OCI-LY1 (cell line): ENCODE results near the gene SIX4.

Experiments
- H2AFZ ChIP-seq: fragments of 200-600 bp; sonication (generic), shearing (Covaris generic); 2 replicates; pipeline ENCODE4 v1.6.0; 2014; ENCODE audit warnings: antibody characterized with exemption, mild to moderate bottlenecking, low read length
- H3F3A ChIP-seq: fragments of 200-600 bp; sonication (generic), shearing (Covaris generic); 2 replicates; pipeline ENCODE4 v1.6.0; 2014; ENCODE audit warnings: mild to moderate bottlenecking, antibody characterized with exemption, low read length, moderate library complexity; ENCODE audit not compliant: insufficient read depth
- H3K27ac ChIP-seq: fragments of 200-600 bp; sonication (generic); 2 replicates; pipeline ENCODE4 v1.5.1; 2014; ENCODE audit warnings: low read length, mixed run types, mild to moderate bottlenecking, low read depth; ENCODE audit not compliant: poor library complexity, severe bottlenecking
- H3K27me3 ChIP-seq: fragments of 200-600 bp; sonication (generic); 2 replicates; pipeline ENCODE4 v1.6.0; 2014; ENCODE audit warnings: antibody characterized with exemption, mild to moderate bottlenecking, low read length, moderate library complexity; ENCODE audit not compliant: insufficient read depth
- H3K36me3 ChIP-seq: fragments of 200-600 bp; sonication (generic); 2 replicates; pipeline ENCODE4 v1.6.1; 2014; ENCODE audit warnings: mild to moderate bottlenecking, antibody characterized with exemption, low read length, moderate library complexity, mixed read lengths; ENCODE audit not compliant: insufficient read depth
- H3K4me1 ChIP-seq: fragments of 200-600 bp; sonication (generic); 2 replicates; pipeline ENCODE4 v1.5.1; 2014; ENCODE audit warnings: mild to moderate bottlenecking, low read length, moderate library complexity; ENCODE audit not compliant: insufficient read depth, severe bottlenecking
- H3K4me2 ChIP-seq: fragments of 200-600 bp; sonication (generic), shearing (Covaris generic); 2 replicates; pipeline ENCODE4 v1.6.1; 2014; ENCODE audit warnings: low read length
- H3K4me3 ChIP-seq: fragments of 200-600 bp; sonication (generic); 2 replicates; pipeline ENCODE4 v1.5.1; 2014; ENCODE audit warnings: low read length, low read depth, mild to moderate bottlenecking, mixed read lengths; ENCODE audit not compliant: poor library complexity, severe bottlenecking
- H3K79me2 ChIP-seq: fragments of 200-600 bp; shearing (Covaris generic); 2 replicates; pipeline ENCODE4 v1.6.1; 2016; ENCODE audit warnings: mixed run types, low read length, mixed read lengths; ENCODE audit not compliant: insufficient read depth
- H3K9ac ChIP-seq: fragments of 200-600 bp; sonication (generic), shearing (Covaris generic); 2 replicates; pipeline ENCODE4 v1.6.1; 2014; ENCODE audit warnings: mild to moderate bottlenecking, low read length, mixed read lengths
- H3K9me2 ChIP-seq: fragments of 200-600 bp; sonication (generic), shearing (Covaris generic); 2 replicates; pipeline ENCODE4 v1.6.1; 2014; ENCODE audit warnings: low read depth, mild to moderate bottlenecking, low read length, mixed read lengths
- H3K9me3 ChIP-seq: fragments of 200-600 bp; shearing (Covaris generic); 2 replicates; pipeline ENCODE4 v1.6.1; 2014; ENCODE audit warnings: low read length, mixed read lengths
- H4K20me1 ChIP-seq: fragments of 200-600 bp; sonication (generic), shearing (Covaris generic); 2 replicates; pipeline ENCODE4 v1.6.0; 2016; ENCODE audit warnings: mild to moderate bottlenecking, low read length; ENCODE audit not compliant: insufficient read depth
- CTCF ChIP-seq: fragments of 200-600 bp; sonication (generic), shearing (Covaris generic); IDR thresholded peaks from 2 replicates; pipeline ENCODE4 v1.5.1; 2017; ENCODE audit warnings: mild to moderate bottlenecking, antibody characterized with exemption, low read length, moderate library complexity, mixed read lengths
- EZH2 ChIP-seq: fragments of 200-600 bp; sonication (generic), shearing (Covaris generic); IDR thresholded peaks from 2 replicates; pipeline ENCODE4 v1.8.0; 2017; ENCODE audit warnings: borderline replicate concordance, mixed run types, mild to moderate bottlenecking, antibody characterized with exemption, low read length, moderate library complexity, mixed read lengths

SIX4 gene

GRCh38 chr14:60723907-60724618, at the start of gene SIX4:
TSS of gene SIX4 (minus strand) at chr14:60724351. CDS start at chr14:60724074, 277 bp downstream.
- Histone ChIP-seq H3K27ac (no peak within 1 kb of the TSS), H3K9me2 (no peaks in the 10 kb centered on the region), H2AFZ (no peak within 1 kb of the TSS), H3K9me3 (no peaks in the 10 kb centered on the region), H3K4me3 (peak within 1 kb of the TSS; percentile 63), H3K36me3 (no peaks in the 10 kb centered on the region), H3K9ac (peak within 1 kb of the TSS; percentile 51; the same call in 1 of the 2 replicates), H3K27me3 (no peaks in the 10 kb centered on the region), H4K20me1 (no peaks in the 10 kb centered on the region), H3K4me2 (peak within 1 kb of the TSS; percentile 73), H3K79me2 (no peaks in the 10 kb centered on the region), H3F3A (no peaks in the 10 kb centered on the region), H3K4me1 (peaks cover 7% of the 10 kb centered on the region)
- TF ChIP-seq CTCF (no peak), EZH2 (no peak)

- Histone ChIP-seq H3K9ac (no peak overlapping the region), H3K9me2 (no peaks in the 10 kb centered on the region), H3K27me3 (no peaks in the 10 kb centered on the region), H3K4me3 (no peak overlapping the region), H3K4me1 (peaks cover 9% of the 10 kb centered on the region), H3F3A (no peaks in the 10 kb centered on the region), H3K36me3 (no peaks in the 10 kb centered on the region), H3K4me2 (no peak overlapping the region), H3K9me3 (no peaks in the 10 kb centered on the region), H4K20me1 (peaks cover 3% of the 10 kb centered on the region; the same call in 1 of the 2 replicates), H3K79me2 (peaks cover 11% of the 10 kb centered on the region; the same call in 1 of the 2 replicates), H3K27ac (no peak overlapping the region), H2AFZ (no peak overlapping the region)
- TF ChIP-seq EZH2: no peak
- TF ChIP-seq CTCF: no peak
Measured at GRCh38 chr14:60773558-60773957, 49.4 kb upstream of the SIX4 start.

- peaks cover 12% of the 10 kb centered on the region; the same call in 1 of the 2 replicates for H3K79me2 ChIP-seq
- H3K36me3 ChIP-seq: no peaks in the 10 kb centered on the region
- H3K4me2 ChIP-seq: no peak overlapping the region
- no peaks in the 10 kb centered on the region for H3K9me2 ChIP-seq
- H3K4me3 ChIP-seq: no peak overlapping the region
- no peak overlapping the region for H2AFZ ChIP-seq
- H3K9me3 ChIP-seq: no peaks in the 10 kb centered on the region
- H3F3A ChIP-seq: no peaks in the 10 kb centered on the region
- H3K9ac ChIP-seq: no peak overlapping the region
- H3K27me3 ChIP-seq: no peaks in the 10 kb centered on the region
- peaks cover 3% of the 10 kb centered on the region; the same call in 1 of the 2 replicates for H4K20me1 ChIP-seq
- H3K27ac ChIP-seq: no peak overlapping the region
- peaks cover 9% of the 10 kb centered on the region for H3K4me1 ChIP-seq
- TF ChIP-seq CTCF: no peak
- TF ChIP-seq EZH2: no peak
Measured at GRCh38 chr14:60771117-60771516, 47.0 kb upstream of the SIX4 start.
